K562 (cell line): ENCODE measurements around the gene ZNF107. TPM values are rescaled to one million over a fixed set of nuclear protein-coding genes. Genes with fewer than 3 reads are reported as not detected.
A peak's percentile ranks its signal among the peaks of the same experiment; 100 is the strongest.

Source experiments
- CREBBP ChIP-seq: IDR thresholded peaks from one replicate; pipeline ENCODE4 v1.6.1; 2012; ENCODE audit warnings: low read depth, mild to moderate bottlenecking, control low read depth, inconsistent platforms, low read length
- E2F4 ChIP-seq: sonication (generic); formaldehyde crosslinking; IDR thresholded peaks from 2 replicates; pipeline ENCODE4 v1.8.0; 2022; ENCODE audit warnings: mild to moderate bottlenecking, low read depth, missing genetic modification reagents
- GTF2A2 ChIP-seq: IDR thresholded peaks from 2 replicates; pipeline ENCODE4 v1.6.1; 2016; ENCODE audit warnings: mild to moderate bottlenecking, missing genetic modification characterization, missing compliant biosample characterization
- HEY1 ChIP-seq: fragments of 250-450 bp; sonication (Bioruptor Pico); IDR thresholded peaks from 2 replicates; pipeline ENCODE4 v1.5.0; 2020; ENCODE audit warnings: mild to moderate bottlenecking, moderate library complexity, borderline replicate concordance
- ID3 ChIP-seq, 2 experiments: fragments of 250-450 bp in 1 of 2; fragments of 450-650 bp in 1 of 2; sonication (Bioruptor Pico) in 1 of 2; IDR thresholded peaks; 2 replicates each; pipeline versions ENCODE4 v1.6.1 to v1.8.0; 2016 to 2021; ENCODE audit warnings: mild to moderate bottlenecking in 2 of 2, moderate library complexity in 2 of 2, missing compliant biosample characterization in 1 of 2, missing genetic modification characterization in 1 of 2
- LCOR ChIP-seq: sonication (generic); formaldehyde crosslinking; IDR thresholded peaks from 2 replicates; pipeline ENCODE4 v1.8.0; 2022; ENCODE audit warnings: mild to moderate bottlenecking, missing genetic modification reagents
- NFATC3 ChIP-seq: fragments of 450-650 bp; IDR thresholded peaks from 2 replicates; pipeline ENCODE4 v1.6.1; 2017; ENCODE audit warnings: mild to moderate bottlenecking
- PCBP2 ChIP-seq: fragments of 200-400 bp; formaldehyde crosslinking; IDR thresholded peaks from 2 replicates; pipeline ENCODE4 v1.6.1; 2018; ENCODE audit warnings: low read length, low read depth, mild to moderate bottlenecking, moderate library complexity; ENCODE audit not compliant: poor library complexity, severe bottlenecking
- POLR2AphosphoS5 ChIP-seq: IDR thresholded peaks from 2 replicates; pipeline ENCODE4 v1.6.1; 2011; ENCODE audit warnings: mild to moderate bottlenecking, low read depth, low read length, moderate library complexity; ENCODE audit not compliant: control insufficient read depth, insufficient read depth
- RBM15 ChIP-seq: fragments of 200-400 bp; formaldehyde crosslinking; IDR thresholded peaks from 2 replicates; pipeline ENCODE4 v1.6.1; 2018; ENCODE audit warnings: mild to moderate bottlenecking, low read length, moderate library complexity; ENCODE audit not compliant: insufficient read depth
- RUNX1 ChIP-seq: sonication (generic); IDR thresholded peaks from 2 replicates; pipeline ENCODE4 v1.6.1; 2016; ENCODE audit warnings: antibody characterized with exemption, low read depth
- SAFB ChIP-seq: fragments of 200-400 bp; formaldehyde crosslinking; IDR thresholded peaks from 2 replicates; pipeline ENCODE4 v1.6.1; 2017; ENCODE audit warnings: low read depth, low read length, borderline replicate concordance
- SMARCE1 ChIP-seq: fragments of 450-650 bp; IDR thresholded peaks from 2 replicates; pipeline ENCODE4 v1.7.1; 2016; ENCODE audit warnings: mild to moderate bottlenecking
- SREBF2 ChIP-seq: sonication (generic); formaldehyde crosslinking; IDR thresholded peaks from 2 replicates; pipeline ENCODE4 v1.4.0; 2020; ENCODE audit warnings: mild to moderate bottlenecking, missing genetic modification reagents
- ZFP1 ChIP-seq: fragments of 450-650 bp; formaldehyde crosslinking; IDR thresholded peaks from 2 replicates; pipeline ENCODE4 v1.4.0; 2020; ENCODE audit warnings: mild to moderate bottlenecking, mixed read lengths
- ZNF143 ChIP-seq: sonication (generic); formaldehyde crosslinking; IDR thresholded peaks from 2 replicates; pipeline ENCODE4 v1.9.0; 2022; ENCODE audit warnings: mild to moderate bottlenecking, missing genetic modification reagents
- ZNF3 ChIP-seq: fragments of 250-450 bp; sonication (Bioruptor Pico); IDR thresholded peaks from 2 replicates; pipeline ENCODE4 v1.5.0; 2021; ENCODE audit warnings: mild to moderate bottlenecking, moderate library complexity
- ZNF324 ChIP-seq: fragments of 250-450 bp; sonication (Bioruptor Pico); IDR thresholded peaks from 2 replicates; pipeline ENCODE4 v1.4.0; 2020; ENCODE audit warnings: mild to moderate bottlenecking
- ZSCAN32 ChIP-seq: fragments of 450-650 bp; formaldehyde crosslinking; IDR thresholded peaks from 2 replicates; pipeline ENCODE4 v1.4.0; 2020; ENCODE audit warnings: mild to moderate bottlenecking, moderate library complexity
- polyA plus RNA-seq, 8 experiments: library from polyadenylated mRNA; depleted of rRNA in 4 of 8; stranded (reverse) in 5 of 8; unstranded in 3 of 8; fragments of >200 nt; fragmentation: Nextera tagmentation in 2 of 8; fragmentation: Illumina TruSeq in 1 of 8; extraction: Ambion mirVana in 2 of 8; extraction: Trizol in 1 of 8; gene quantifications; 2 replicates each; pipeline versions ENCODE4 v1.2.1 to v1.2.3, GENCODE V29; 2011 to 2014; ENCODE audit warnings: inconsistent platforms in 1 of 8, missing spikeins in 1 of 8
- total RNA-seq, 7 experiments: library from RNA; depleted of rRNA in 6 of 7; stranded (reverse); fragments of >200 nt in 6 of 7; fragmentation: Illumina TruSeq in 2 of 7; extraction: Trizol in 2 of 7; gene quantifications; 2 replicates each; pipeline versions ENCODE4 v1.2.1 to v1.2.3, GENCODE V29; 2011 to 2021; ENCODE audit warnings: low replicate concordance in 1 of 7
- TF ChIP-seq, protein P1 (sequence below): sonication (generic); formaldehyde crosslinking; IDR thresholded peaks from 2 replicates; pipeline ENCODE4 v1.8.1; 2023; ENCODE audit warnings: mild to moderate bottlenecking, missing genetic modification reagents
- TF ChIP-seq, protein P2 (sequence below), 3 experiments: fragments of 200-800 bp in 1 of 3; fragments of 250-450 bp in 1 of 3; fragments of 450-650 bp in 1 of 3; sonication (Bioruptor Pico) in 1 of 3; sonication (Bioruptor generic) in 1 of 3; formaldehyde crosslinking in 1 of 3; IDR thresholded peaks; 2 replicates each; pipeline versions ENCODE4 v1.6.1 to v1.8.0; 2016 to 2022; ENCODE audit warnings: mild to moderate bottlenecking in 2 of 3, missing genetic modification characterization in 2 of 3, missing compliant biosample characterization in 1 of 3, moderate library complexity in 1 of 3

Gene ZNF107
- total and polyA plus RNA-seq, 9 of the 15 experiments (the other 6 are each of a cell fraction or from before 2014, with no cell fraction given): 2.4 to 14.2 (median 7.9) TPM

GRCh38 chr7:64665980-64666662 lies at the start of gene ZNF107 (continued):
- no peak for TF ChIP-seq ZSCAN32 (CRISPR knock-in tag)
- TF ChIP-seq GTF2A2 (tag): no peak
- TF ChIP-seq POLR2AphosphoS5: peak; percentile 88
- no peak for TF ChIP-seq ZNF3 (CRISPR knock-in tag)
- TF ChIP-seq LCOR (CRISPR knock-in tag): 0 out of 2 replicates have a peak, but pooled peaks have one; percentile 39
- TF ChIP-seq HEY1 (CRISPR knock-in tag): no peak
- no peak for TF ChIP-seq RUNX1
- TF ChIP-seq SREBF2 (CRISPR knock-in tag): no peak
- no peak for TF ChIP-seq NFATC3
- TF ChIP-seq, protein P1, sequence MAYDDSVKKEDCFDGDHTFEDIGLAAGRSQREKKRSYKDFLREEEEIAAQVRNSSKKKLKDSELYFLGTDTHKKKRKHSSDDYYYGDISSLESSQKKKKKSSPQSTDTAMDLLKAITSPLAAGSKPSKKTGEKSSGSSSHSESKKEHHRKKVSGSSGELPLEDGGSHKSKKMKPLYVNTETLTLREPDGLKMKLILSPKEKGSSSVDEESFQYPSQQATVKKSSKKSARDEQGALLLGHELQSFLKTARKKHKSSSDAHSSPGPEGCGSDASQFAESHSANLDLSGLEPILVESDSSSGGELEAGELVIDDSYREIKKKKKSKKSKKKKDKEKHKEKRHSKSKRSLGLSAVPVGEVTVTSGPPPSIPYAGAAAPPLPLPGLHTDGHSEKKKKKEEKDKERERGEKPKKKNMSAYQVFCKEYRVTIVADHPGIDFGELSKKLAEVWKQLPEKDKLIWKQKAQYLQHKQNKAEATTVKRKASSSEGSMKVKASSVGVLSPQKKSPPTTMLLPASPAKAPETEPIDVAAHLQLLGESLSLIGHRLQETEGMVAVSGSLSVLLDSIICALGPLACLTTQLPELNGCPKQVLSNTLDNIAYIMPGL (CRISPR knock-in tag): peak; percentile 74; the same call in 1 of the 2 replicates
- no peak for TF ChIP-seq ZNF324 (CRISPR knock-in tag)
- TF ChIP-seq CREBBP: no peak
- no peak for TF ChIP-seq RBM15
- peak; percentile 26; the same call in 1 of the 2 replicates for TF ChIP-seq E2F4
- no peak for TF ChIP-seq ID3 (CRISPR knock-in tag; IDR thresholded peaks at IDR 0.05)
- TF ChIP-seq ID3 (tag; IDR thresholded peaks at IDR 0.05): 0 out of 2 replicates have a peak, but pooled peaks have one; percentile 32
- TF ChIP-seq, protein P2, sequence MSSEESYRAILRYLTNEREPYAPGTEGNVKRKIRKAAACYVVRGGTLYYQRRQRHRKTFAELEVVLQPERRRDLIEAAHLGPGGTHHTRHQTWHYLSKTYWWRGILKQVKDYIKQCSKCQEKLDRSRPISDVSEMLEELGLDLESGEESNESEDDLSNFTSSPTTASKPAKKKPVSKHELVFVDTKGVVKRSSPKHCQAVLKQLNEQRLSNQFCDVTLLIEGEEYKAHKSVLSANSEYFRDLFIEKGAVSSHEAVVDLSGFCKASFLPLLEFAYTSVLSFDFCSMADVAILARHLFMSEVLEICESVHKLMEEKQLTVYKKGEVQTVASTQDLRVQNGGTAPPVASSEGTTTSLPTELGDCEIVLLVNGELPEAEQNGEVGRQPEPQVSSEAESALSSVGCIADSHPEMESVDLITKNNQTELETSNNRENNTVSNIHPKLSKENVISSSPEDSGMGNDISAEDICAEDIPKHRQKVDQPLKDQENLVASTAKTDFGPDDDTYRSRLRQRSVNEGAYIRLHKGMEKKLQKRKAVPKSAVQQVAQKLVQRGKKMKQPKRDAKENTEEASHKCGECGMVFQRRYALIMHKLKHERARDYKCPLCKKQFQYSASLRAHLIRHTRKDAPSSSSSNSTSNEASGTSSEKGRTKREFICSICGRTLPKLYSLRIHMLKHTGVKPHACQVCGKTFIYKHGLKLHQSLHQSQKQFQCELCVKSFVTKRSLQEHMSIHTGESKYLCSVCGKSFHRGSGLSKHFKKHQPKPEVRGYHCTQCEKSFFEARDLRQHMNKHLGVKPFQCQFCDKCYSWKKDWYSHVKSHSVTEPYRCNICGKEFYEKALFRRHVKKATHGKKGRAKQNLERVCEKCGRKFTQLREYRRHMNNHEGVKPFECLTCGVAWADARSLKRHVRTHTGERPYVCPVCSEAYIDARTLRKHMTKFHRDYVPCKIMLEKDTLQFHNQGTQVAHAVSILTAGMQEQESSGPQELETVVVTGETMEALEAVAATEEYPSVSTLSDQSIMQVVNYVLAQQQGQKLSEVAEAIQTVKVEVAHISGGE (CRISPR knock-in tag; IDR thresholded peaks at IDR 0.05): 0 out of 6 replicates have a peak, but pooled peaks of 1 of the 3 experiments have one; percentile 27
- TF ChIP-seq SMARCE1: no peak
- TF ChIP-seq ZFP1 (CRISPR knock-in tag): no peak
- TF ChIP-seq ZNF143 (CRISPR knock-in tag): no peak
- no peak for TF ChIP-seq PCBP2
- TF ChIP-seq SAFB: no peak
